COLO668 (cell line): ENCODE measurements around the gene KISS1.

Experiments used
- DNase-seq: peaks from one replicate; lab custom pipeline; 2025; ENCODE audit not compliant: unreplicated experiment; lab: John Stamatoyannopoulos, UW

The KISS1 gene

DNA sequence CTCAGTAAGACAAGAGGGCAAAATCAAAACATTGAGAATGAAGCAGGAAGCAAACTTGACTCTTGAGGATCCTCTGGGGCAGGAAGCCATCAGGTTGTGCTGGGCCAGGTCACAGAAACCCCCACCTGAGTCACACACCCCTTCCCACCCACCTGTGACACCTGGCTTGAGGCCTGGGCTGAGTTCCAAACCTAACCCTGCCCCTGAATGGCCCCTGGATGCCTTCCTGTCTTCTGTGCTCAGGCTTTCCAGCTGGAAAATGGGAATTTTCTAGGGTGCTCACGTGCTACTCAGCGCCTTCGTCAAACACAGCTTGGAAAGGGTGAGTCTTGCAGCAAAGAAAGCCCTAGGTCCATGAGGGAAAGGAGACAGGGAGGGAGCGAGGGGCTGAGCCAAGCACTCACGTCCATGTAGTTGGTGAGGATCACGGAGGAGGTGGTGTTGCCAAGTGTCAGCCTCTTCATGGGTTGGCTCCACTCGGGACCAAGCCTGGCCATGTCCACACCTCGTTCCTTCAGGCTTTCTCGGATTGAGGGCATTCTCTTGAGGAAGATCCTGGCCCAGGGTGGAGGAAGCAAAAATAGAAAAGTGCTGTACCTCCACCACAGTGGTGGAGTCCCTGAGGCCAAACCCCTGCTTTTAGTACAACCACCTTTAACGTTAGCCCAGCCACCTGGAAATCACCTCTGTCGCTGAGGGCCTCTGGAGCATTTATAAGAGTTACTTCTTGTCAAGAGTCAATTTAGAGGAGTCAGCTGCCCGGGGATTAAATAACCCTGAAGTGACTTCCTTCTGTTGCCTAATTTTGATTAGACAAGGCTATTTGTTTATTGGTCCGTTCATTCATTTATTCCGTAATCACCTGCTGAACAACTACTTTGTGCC lies 34.4 kb downstream of the KISS1 start:
- DNase-seq = no peak

DNA sequence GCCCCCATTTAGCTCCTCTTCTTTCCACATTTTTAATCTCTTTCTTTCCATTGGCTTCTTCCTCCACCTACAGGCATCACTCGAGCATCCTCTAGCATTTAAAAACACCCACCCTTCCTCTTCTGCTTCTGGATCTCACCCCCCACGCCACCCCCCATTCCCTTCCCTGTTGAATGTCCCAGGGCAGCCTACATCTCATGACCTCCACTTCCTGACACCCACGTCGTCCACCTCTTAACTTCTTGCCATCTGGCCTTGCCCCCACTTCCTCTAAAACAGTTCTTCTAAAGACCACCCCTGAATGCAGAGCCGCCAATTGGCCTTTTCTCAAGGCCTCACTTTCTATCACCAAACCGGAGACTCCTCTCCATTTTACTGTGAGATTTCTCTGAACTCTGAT lies 38.3 kb downstream of the KISS1 start:
- DNase-seq = no peak

GRCh38 chr1:204155881-204156280 lies 40.4 kb downstream of the KISS1 start:
- no peak for DNase-seq

DNA sequence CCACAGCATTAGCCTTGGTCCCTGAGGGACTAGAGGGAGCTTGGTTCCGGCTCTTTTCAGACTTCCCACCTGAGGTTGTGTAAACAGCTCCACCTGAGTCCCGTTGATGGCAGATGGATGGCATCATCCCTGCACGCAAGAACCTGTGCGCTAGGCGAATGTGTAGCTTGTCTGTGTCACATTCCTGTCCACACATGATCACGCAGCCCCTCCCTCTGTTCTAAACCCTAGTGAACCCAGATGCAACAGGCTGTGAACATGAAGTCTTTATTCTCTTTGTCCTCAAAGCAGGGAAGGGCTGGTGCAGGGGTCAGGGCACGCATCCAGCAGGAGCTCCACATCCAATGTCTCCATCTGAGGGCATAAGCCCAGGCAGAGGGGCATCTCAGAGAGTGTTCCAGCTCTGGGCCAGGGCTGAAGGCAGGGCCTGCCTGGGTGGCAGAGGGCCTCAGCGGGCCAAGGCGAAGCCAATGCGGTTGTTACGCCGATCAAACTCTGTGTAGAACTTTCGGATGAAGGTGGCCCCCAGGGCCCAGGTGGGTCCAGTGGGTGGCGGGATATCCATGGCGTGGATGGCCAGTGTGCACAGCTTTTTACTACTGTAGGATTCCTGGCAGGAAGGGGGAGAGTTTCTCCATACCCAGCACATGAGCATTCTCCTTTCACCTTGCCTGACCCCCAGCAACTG lies 41.6 kb downstream of the KISS1 start:
- DNase-seq = peak; percentile 39

DNA sequence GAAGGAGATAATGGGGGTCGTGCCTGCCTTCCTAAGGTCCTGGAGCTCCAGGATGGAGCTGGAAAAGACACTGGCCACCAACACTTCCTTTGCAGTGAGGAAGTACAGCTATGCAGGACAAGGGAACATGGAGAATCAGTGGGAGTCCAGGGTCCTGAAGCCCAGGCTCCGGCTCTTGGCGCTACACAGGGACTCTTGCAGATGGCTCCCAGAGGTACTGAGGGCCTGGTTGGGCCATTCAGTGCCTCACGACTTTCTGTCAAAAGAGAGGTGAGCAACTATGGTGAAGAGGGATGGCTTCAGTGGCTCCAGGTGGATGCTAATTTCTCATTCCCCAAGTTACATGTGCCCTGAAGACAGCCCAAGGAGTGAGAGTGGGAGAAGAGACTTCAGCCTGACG lies 42.6 kb downstream of the KISS1 start:
- DNase-seq = no peak

DNA sequence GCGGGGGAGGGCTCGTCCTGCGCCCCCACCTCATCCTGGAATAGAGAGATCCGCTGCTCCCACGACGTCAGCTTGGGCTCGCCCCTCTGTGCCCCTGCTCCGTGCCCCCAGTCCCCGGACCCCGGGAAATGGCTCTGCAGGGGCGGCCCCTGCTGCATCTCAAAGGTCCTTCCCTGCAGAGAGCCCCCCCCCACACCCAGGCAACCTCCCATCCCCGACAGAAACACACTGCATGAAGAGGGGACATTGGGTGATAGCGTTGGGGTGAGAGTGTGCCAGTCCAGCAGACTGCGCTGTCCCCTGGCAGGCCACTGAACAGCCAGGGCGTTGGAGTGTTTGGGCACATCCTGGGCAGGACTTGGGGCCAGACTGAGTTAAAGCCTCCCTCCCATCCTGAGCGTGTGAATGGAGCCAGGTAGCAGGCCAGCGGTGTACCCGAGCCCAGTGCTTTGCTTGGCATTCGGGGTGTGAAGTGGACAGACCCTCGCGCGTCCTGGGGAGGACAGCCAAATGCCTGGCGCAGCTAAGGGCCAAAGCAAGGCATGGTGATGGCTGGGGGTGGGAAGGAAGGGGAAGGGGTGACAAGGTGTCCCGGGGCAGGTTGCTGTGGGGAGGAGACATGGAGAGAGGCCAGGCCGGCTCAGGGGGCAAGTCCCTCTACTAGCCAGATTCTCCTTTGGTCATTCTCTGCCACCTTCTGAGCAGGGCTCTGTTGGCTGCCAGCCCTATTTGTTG lies 43.8 kb downstream of the KISS1 start:
- DNase-seq = no peak

GRCh38 chr1:204151552-204152309 lies 44.6 kb downstream of the KISS1 start, which contains the start of gene ETNK2:
TSS of gene ETNK2 (minus strand) at chr1:204152044. CDS start at chr1:204151852, 192 bp downstream.
- peak; percentile 68 for DNase-seq

- peak; percentile 42 for DNase-seq
These were observed 45.4 kb downstream of the KISS1 start for GRCh38 chr1:204150702-204151551.

- DNase-seq = no peak
These were observed 46.4 kb downstream of the KISS1 start for GRCh38 chr1:204149635-204150565.

- no peak for DNase-seq
These were observed 47.2 kb downstream of the KISS1 start for GRCh38 chr1:204149107-204149506.

- DNase-seq = no peak
These were observed 48.6 kb downstream of the KISS1 start for GRCh38 chr1:204147406-204148383.

DNA sequence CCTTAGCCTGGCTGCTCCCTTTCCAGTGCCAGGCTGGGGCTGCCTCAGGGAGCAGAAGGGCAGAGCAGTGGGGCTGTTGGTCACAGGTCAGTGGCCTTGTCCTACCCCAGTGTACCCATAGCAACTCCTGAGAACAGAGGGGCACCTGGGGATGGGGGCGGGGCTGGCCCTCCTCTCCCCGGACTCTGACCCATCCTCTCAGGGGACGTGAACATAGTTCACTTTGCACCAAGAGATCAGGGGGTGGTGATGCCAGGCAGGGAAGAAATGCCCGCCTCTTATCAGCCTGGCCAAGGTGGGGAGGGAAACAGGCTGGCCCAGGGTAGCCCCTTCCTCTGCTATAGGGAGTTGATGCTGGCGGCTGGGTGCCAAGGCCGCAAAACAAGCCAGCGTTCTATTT lies 49.3 kb downstream of the KISS1 start:
- no peak for DNase-seq

GRCh38 chr1:204146309-204146708 lies 50.0 kb downstream of the KISS1 start:
- DNase-seq = no peak

DNA sequence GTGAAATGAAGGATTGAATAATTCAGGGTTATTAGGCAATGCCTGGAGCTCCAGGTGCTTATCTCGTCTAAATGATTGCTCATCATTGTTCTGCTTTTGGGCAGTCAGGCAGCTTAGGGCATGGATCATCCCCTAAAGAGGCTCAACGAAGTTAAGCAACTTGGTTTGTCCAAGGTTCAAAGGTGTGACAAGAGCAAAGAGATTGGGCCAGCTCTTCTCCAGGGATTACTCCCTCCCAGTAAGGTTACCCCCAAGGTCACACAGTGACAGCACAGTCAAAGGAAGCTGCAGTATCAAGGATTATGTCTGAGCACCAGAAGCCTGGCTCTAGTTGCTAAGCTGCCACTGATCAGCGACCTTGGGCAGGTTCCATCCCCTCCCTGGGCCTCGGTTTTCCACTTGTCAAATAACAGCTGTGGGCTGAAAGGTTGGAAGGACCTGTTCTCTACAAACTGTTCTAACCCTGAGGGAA lies 51.2 kb downstream of the KISS1 start:
- DNase-seq = no peak

DNA sequence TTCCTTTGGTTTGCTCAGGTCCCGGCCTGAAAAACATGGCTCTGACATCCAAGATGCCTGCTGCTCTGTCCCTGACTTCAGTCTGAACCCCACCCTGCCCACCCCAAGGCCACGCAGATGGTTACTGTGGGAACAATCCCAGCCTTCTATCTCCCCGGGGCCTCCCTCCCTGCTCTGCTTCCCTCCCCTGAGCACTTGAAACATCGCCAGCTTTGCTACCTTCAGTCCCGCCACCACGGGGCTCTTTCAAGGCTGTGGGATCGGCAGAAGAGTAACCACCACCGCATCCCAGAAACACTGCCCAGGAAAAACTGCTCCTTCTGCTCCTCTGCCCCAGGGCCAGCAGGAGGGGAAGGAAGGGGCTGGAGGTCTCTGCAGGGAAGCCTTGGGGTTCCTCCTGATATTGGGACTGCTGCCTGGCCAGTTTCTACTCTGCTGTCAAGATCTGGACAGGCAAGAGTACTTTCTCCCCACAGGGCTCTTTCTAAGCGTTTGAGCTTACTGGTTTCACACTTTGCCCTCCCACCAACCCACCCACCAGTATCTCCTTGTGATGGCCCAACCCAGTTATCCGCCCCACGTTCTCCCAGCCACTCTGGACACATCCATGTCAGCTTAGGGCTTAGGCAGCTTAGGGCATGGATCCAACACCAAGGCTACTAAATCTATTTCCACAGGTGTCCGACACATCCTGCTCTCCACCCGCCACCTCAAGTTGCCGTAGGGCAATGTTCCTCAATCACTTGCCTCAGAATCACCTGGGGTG lies 52.8 kb downstream of the KISS1 start:
- no peak for DNase-seq

- DNase-seq = no peak
These were observed 54.0 kb downstream of the KISS1 start for GRCh38 chr1:204142032-204142974.
